A549 (cell line): ENCODE data around the gene CEPT1.

Experiments
- CBX8 ChIP-seq: fragments of 200-600 bp; sonication (generic); IDR thresholded peaks from 2 replicates; pipeline ENCODE4 v1.6.1; 2016
- EP300 ChIP-seq, 2 experiments: fragments of >200 bp; sonication (Bioruptor Twin); formaldehyde crosslinking; IDR thresholded peaks; 2 replicates in 1 of 2; 3 replicates in 1 of 2; pipeline ENCODE4 v1.6.1; 2016 to 2017
- MAFK ChIP-seq: fragments of 450-650 bp; IDR thresholded peaks from 2 replicates; pipeline ENCODE4 v1.6.1; 2014; ENCODE audit not compliant: partially characterized antibody
- MAZ ChIP-seq: fragments of 150-350 bp; IDR thresholded peaks from 2 replicates; pipeline ENCODE4 v1.6.1; 2014; ENCODE audit warnings: antibody characterized with exemption, low read depth, low read length, borderline replicate concordance
- POLR2A ChIP-seq: IDR thresholded peaks from 2 replicates; pipeline ENCODE4 v1.6.1; 2012; ENCODE audit warnings: mild to moderate bottlenecking, low read length
- RAD21 ChIP-seq, 2 experiments: fragments of >200 bp in 1 of 2; sonication (Bioruptor Twin) in 1 of 2; formaldehyde crosslinking in 1 of 2; IDR thresholded peaks in 1 of 2; conservative IDR thresholded peaks in 1 of 2; 2 replicates in 1 of 2; 3 replicates in 1 of 2; pipeline ENCODE4 v1.6.1; 2012 to 2018; ENCODE audit warnings: inconsistent platforms in 1 of 2
- SREBF2 ChIP-seq: fragments of 450-650 bp; IDR thresholded peaks from 2 replicates; pipeline ENCODE4 v1.6.1; 2014; ENCODE audit warnings: mild to moderate bottlenecking, moderate library complexity
- TF ChIP-seq, protein P1 (sequence below): fragments of >200 bp; sonication (Bioruptor Twin); formaldehyde crosslinking; IDR thresholded peaks from 3 replicates; pipeline ENCODE4 v1.5.1; 2016
- TF ChIP-seq, protein P2 (sequence below): IDR thresholded peaks from 2 replicates; pipeline ENCODE4 v1.6.1; 2012; ENCODE audit warnings: low read depth, borderline replicate concordance
- TF ChIP-seq, protein P3 (sequence below): fragments of 450-650 bp; IDR thresholded peaks from 2 replicates; pipeline ENCODE4 v1.6.1; 2014; ENCODE audit warnings: antibody characterized with exemption

DNA sequence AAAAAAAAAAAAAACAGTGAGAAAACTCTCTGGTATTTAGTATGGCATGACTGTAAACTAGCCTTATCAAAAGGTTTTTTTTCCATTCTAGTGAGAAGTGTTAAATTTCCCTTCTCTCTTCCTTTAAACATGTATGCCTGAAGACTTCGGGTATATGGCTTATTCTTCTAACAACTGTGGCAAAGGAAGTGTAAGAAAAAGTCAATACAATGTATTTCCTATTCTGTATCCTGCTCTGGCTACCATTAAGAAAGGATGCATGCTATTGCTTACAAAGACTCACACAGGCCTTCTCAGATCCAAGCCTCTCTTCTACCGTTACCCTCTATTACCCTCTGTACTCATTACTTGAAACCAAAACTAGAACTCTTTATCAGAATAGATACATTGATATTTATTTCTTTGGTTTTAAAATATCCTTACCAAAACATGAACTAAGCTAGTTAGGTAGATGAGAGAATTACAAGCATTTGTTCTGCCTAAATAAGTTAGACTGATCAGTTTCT is 8.4 kb downstream of the CEPT1 start:
- TF ChIP-seq SREBF2 (no peak), MAFK (no peak), CBX8 (no peak), MAZ (no peak), POLR2A (no peak), RAD21 (conservative IDR thresholded peaks at IDR 0.05 in 1 of 2, IDR thresholded peaks at IDR 0.05 in 1 of 2) (no peak), EP300 (IDR thresholded peaks at IDR 0.05) (no peak)
- TF ChIP-seq, protein P1, sequence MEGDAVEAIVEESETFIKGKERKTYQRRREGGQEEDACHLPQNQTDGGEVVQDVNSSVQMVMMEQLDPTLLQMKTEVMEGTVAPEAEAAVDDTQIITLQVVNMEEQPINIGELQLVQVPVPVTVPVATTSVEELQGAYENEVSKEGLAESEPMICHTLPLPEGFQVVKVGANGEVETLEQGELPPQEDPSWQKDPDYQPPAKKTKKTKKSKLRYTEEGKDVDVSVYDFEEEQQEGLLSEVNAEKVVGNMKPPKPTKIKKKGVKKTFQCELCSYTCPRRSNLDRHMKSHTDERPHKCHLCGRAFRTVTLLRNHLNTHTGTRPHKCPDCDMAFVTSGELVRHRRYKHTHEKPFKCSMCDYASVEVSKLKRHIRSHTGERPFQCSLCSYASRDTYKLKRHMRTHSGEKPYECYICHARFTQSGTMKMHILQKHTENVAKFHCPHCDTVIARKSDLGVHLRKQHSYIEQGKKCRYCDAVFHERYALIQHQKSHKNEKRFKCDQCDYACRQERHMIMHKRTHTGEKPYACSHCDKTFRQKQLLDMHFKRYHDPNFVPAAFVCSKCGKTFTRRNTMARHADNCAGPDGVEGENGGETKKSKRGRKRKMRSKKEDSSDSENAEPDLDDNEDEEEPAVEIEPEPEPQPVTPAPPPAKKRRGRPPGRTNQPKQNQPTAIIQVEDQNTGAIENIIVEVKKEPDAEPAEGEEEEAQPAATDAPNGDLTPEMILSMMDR, result no peak
- TF ChIP-seq, protein P2, sequence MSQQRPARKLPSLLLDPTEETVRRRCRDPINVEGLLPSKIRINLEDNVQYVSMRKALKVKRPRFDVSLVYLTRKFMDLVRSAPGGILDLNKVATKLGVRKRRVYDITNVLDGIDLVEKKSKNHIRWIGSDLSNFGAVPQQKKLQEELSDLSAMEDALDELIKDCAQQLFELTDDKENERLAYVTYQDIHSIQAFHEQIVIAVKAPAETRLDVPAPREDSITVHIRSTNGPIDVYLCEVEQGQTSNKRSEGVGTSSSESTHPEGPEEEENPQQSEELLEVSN, result no peak
- TF ChIP-seq, protein P3, sequence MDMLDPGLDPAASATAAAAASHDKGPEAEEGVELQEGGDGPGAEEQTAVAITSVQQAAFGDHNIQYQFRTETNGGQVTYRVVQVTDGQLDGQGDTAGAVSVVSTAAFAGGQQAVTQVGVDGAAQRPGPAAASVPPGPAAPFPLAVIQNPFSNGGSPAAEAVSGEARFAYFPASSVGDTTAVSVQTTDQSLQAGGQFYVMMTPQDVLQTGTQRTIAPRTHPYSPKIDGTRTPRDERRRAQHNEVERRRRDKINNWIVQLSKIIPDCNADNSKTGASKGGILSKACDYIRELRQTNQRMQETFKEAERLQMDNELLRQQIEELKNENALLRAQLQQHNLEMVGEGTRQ, result no peak
